ENCODE data around the gene MRGPRD.
A peak's percentile ranks its signal among the peaks of the same experiment; 100 is the strongest.

Gene MRGPRD

DNA sequence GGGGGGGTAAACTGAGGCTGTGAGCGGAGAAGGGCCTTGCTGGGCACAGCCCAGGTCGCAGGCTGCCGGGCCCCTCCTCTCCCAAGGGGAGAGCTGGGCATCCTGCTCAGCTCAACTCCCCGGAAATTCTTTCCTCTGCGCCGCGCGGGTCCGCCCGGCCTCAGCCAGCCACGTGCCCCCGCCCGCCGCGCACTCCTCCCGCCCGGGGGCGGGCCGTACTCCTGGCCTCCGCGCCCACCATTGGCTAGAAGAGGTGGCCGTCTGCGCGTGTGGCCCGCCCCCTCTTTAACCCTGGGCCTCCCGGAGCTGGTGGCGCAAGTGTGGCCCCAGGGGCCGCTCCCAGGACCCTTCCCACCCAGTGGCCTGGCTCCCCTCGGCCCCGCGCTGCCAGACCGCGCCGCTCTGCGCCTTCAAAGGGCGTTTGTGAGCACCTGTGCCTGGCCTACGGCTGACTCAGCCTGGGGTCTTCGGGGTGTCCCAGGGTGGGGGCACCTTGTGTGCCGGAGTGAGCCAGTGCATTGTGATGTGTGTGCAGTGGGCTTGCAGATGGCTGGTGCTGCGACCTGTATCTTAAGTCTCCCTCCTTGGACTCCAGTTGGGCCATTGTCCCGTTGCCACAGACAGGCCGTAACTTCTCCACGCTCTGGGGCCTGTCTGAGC is 30.3 kb upstream of the MRGPRD start:
- TF ChIP-seq, protein P1, sequence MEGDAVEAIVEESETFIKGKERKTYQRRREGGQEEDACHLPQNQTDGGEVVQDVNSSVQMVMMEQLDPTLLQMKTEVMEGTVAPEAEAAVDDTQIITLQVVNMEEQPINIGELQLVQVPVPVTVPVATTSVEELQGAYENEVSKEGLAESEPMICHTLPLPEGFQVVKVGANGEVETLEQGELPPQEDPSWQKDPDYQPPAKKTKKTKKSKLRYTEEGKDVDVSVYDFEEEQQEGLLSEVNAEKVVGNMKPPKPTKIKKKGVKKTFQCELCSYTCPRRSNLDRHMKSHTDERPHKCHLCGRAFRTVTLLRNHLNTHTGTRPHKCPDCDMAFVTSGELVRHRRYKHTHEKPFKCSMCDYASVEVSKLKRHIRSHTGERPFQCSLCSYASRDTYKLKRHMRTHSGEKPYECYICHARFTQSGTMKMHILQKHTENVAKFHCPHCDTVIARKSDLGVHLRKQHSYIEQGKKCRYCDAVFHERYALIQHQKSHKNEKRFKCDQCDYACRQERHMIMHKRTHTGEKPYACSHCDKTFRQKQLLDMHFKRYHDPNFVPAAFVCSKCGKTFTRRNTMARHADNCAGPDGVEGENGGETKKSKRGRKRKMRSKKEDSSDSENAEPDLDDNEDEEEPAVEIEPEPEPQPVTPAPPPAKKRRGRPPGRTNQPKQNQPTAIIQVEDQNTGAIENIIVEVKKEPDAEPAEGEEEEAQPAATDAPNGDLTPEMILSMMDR (IDR thresholded peaks at IDR 0.05; ENCODE audit: low read depth, low read length, missing control alignments) = no peak
- peak overlapping the region; percentile 74 for H3K4me3 ChIP-seq (replicated peaks; ENCODE audit: low read depth, low read length)
- DNase-seq (ENCODE audit: extremely low read depth, low read depth) = no peak

- peak overlapping the region; percentile 74 for H3K4me3 ChIP-seq (replicated peaks; ENCODE audit: low read depth, low read length)
- no peak for DNase-seq (ENCODE audit: extremely low read depth, low read depth)
- TF ChIP-seq, protein P1 (IDR thresholded peaks at IDR 0.05; ENCODE audit: low read depth, low read length, missing control alignments) = no peak
Measured at GRCh38 chr11:69010361-69010891, 29.6 kb upstream of the MRGPRD start.

DNA sequence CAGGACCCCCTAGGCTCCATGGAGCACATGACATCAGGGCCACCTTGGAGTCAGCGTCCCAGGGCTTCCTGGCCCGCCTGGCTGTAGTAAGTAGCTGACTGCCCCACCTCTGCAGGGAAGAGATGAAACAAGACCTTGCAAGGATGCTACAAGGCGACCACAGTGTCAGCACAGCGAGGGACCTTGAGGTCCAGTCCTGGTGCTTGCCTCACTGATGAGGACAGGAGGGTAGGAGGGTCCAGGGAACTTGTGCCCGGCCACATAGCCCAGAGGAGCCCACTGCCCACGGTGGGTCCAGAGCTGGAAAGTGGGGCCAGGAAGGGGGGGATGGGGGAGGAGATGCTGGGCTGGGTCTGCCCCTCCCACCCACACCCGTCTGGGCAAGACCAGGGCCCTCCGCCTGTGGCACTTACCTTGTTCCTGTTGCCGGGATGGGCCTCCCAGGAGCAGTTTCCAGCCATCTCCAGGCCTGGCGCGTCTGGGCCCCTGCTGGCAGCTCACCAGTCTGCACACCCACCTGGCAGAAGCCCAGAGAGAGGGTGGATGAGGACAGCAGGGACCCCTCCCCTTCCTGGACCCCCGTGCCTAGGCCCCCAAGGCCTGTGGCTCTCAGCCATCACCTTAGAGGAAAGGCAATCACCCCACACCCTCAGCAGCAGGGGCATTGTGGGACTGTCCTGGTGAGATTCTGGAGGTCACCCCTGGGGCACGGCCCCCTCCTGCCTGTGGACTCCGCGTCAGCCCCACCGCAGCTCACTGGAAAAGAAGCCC is 28.8 kb upstream of the MRGPRD start:
- TF ChIP-seq, protein P1 (IDR thresholded peaks at IDR 0.05; ENCODE audit: low read depth, low read length, missing control alignments) = no peak
- DNase-seq (ENCODE audit: extremely low read depth, low read depth) = no peak
- peak overlapping the region; percentile 74 for H3K4me3 ChIP-seq (replicated peaks; ENCODE audit: low read depth, low read length)

GRCh38 chr11:69008737-69009440 is 28.1 kb upstream of the MRGPRD start:
- H3K4me3 ChIP-seq (replicated peaks; ENCODE audit: low read depth, low read length) = no peak overlapping the region
- DNase-seq (ENCODE audit: extremely low read depth, low read depth) = peak; percentile 85

DNA sequence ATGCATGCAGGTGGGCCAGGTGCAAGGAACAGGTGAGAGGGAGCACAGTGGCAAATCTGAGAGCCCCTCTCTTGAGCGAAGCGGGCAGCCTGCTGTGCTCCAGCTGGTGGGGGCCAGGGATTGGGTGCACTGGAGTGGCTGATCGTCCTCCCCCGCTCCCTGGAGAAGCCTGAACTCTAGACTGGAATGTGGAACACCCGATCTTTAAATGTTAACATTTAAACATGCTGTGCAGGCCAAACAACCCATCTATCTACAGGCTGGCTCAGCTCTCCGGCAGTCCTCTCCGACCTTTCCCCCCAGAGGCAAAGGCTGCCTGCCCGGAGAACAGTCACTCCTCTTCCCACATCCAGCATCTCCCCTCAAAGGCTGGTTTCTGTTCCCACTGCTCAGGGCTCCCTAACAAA is 27.2 kb upstream of the MRGPRD start:
- TF ChIP-seq, protein P1 (IDR thresholded peaks at IDR 0.05; ENCODE audit: low read depth, low read length, missing control alignments) = no peak
- DNase-seq (ENCODE audit: extremely low read depth, low read depth) = no peak
- no peak overlapping the region for H3K4me3 ChIP-seq (replicated peaks; ENCODE audit: low read depth, low read length)

More at GRCh38 chr11:69008737-69009440, 28.1 kb upstream of the MRGPRD start:
- TF ChIP-seq, protein P1 (IDR thresholded peaks at IDR 0.05; ENCODE audit: low read depth, low read length, missing control alignments) = no peak

- DNase-seq (ENCODE audit: extremely low read depth, low read depth) = no peak
- H3K4me3 ChIP-seq (replicated peaks; ENCODE audit: low read depth, low read length) = no peak overlapping the region
- TF ChIP-seq, protein P1 (IDR thresholded peaks at IDR 0.05; ENCODE audit: low read depth, low read length, missing control alignments) = no peak
Measured at GRCh38 chr11:69006816-69007215, 26.0 kb upstream of the MRGPRD start.
